ENCODE measurements around the gene COL23A1.

GRCh38 chr5:178273041-178273440 is 317.2 kb downstream of the COL23A1 start:
- no peak for TF ChIP-seq CTCF (IDR thresholded peaks at IDR 0.05)
- TF ChIP-seq POLR2AphosphoS5 (IDR thresholded peaks at IDR 0.05), result no peak
- no peak for TF ChIP-seq POLR2A (IDR thresholded peaks at IDR 0.05)
- no peak for TF ChIP-seq EP300 (IDR thresholded peaks at IDR 0.05)

All from gastroesophageal sphincter (tissue), 3 donors.